Anterior cingulate cortex (tissue), 58 donors: ENCODE measurements around the gene PKLR.
A peak's percentile ranks its signal among the peaks of the same experiment; 100 is the strongest.

Experiments
- DNase-seq, 58 donors: peaks; one replicate each; lab custom pipeline; 2025; lab: John Stamatoyannopoulos, UW

PKLR gene

DNA sequence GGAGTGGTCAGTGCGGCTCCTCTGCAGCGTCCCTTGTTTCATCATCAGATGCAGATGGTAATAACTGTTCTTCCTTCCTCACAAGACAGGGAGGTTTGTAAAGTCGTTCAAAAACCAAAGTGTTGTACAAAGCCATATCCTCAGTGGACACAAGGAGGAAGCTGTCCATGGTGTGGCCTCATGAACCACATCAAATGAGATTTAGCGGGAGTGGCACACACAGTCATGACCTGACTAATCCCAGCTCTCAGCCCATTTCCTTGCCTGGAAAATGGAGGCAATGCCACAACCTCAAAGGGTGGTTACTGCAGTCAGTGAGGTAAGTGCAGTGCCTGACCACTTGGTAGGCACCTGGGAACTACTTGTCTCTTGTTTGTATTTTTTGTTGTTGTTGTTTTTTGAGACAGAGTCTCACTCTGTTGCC is 59.4 kb downstream of the PKLR start:
- DNase-seq: no peak

DNA sequence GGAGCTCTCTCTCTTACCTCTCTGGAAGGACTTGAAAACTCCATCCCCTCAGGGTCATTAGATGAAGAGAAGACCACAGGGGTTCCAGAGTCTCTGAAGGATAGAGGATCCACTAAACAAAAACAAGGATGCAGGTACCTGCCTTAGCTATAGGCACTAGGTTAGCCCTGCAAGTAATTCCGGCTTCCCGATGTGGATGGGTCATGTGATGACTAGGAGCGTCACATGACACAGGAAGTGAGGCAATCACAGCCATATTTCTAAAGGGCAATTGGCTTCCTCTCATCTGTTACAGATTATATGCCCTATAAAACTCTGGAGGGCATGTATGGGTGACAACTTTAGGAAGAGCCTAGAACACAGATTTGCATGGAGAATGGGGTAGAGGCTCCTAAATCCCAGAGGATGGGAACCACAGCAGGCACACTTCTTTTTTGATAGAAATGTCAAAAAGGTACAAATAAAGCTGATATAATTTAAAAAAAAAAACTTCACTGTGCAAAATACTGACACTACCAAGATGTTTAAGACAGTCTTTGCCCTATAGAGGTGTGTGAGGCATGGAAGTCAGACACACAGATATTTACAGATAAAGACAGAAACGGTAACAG is 60.1 kb downstream of the PKLR start:
- DNase-seq: peak in 53 of 58 donors; percentile 30 to 90 (median 70)
